ENCODE results near the gene NPM3. TPM values are rescaled to one million over a fixed set of nuclear protein-coding genes. Genes with fewer than 3 reads are reported as not detected.

Gene NPM3
- total RNA-seq, 1 donor from 2014 or later, result 8.4 TPM

GRCh38 chr10:101766753-101767599 lies 16.3 kb downstream of the NPM3 start:
- no peak for DNase-seq
- intact Hi-C loops (cut with micrococcal nuclease), result no loop called here
- ATAC-seq, result no peak

- DNase-seq (no peak), ATAC-seq (no peak)
- intact Hi-C loops (cut with micrococcal nuclease), result no loop called here
Measured at GRCh38 chr10:101766306-101766705, 16.9 kb downstream of the NPM3 start.

GRCh38 chr10:101763141-101763846 lies 20.0 kb downstream of the NPM3 start:
- no peak for ATAC-seq

GRCh38 chr10:101762736-101763135 lies 20.5 kb downstream of the NPM3 start:
- intact Hi-C loops (cut with micrococcal nuclease), result no loop called here
- ATAC-seq, result no peak
- no peak for DNase-seq

More at GRCh38 chr10:101763141-101763846, 20.0 kb downstream of the NPM3 start:
- intact Hi-C loops (cut with micrococcal nuclease), result no loop called here
- no peak for DNase-seq

- ATAC-seq (no peak), DNase-seq (no peak)
- intact Hi-C loops (cut with micrococcal nuclease), result no loop called here
Measured at GRCh38 chr10:101761226-101761625, 22.0 kb downstream of the NPM3 start.

GRCh38 chr10:101760510-101760909 lies 22.7 kb downstream of the NPM3 start:
- intact Hi-C loops (cut with micrococcal nuclease), result no loop called here
- DNase-seq, result no peak
- ATAC-seq, result no peak

GRCh38 chr10:101759309-101760247 lies 23.7 kb downstream of the NPM3 start:
- intact Hi-C loops (cut with micrococcal nuclease), result no loop called here
- no peak for ATAC-seq
- DNase-seq, result no peak

- intact Hi-C loops (cut with micrococcal nuclease), result no loop called here
- DNase-seq, result no peak
- no peak for ATAC-seq
Measured at GRCh38 chr10:101758858-101759257, 24.4 kb downstream of the NPM3 start.

GRCh38 chr10:101752241-101752640 lies 31.0 kb downstream of the NPM3 start:
- no peak for ATAC-seq
- intact Hi-C loops (cut with micrococcal nuclease), result no loop called here
- DNase-seq, result no peak

GRCh38 chr10:101749047-101750016 lies 33.9 kb downstream of the NPM3 start:
- DNase-seq (no peak), ATAC-seq (no peak)
- intact Hi-C loops (cut with micrococcal nuclease), result no loop called here

- ATAC-seq, result no peak
- intact Hi-C loops (cut with micrococcal nuclease), result no loop called here
Measured at GRCh38 chr10:101748496-101748895, 34.8 kb downstream of the NPM3 start.

GRCh38 chr10:101745074-101745696 lies 38.1 kb downstream of the NPM3 start:
- ATAC-seq, result no peak
- intact Hi-C loops (cut with micrococcal nuclease), result no loop called here
- DNase-seq, result no peak

More at GRCh38 chr10:101748496-101748895, 34.8 kb downstream of the NPM3 start:
- DNase-seq, result no peak

GRCh38 chr10:101744267-101744666 lies 39.0 kb downstream of the NPM3 start:
- no peak for DNase-seq
- ATAC-seq, result no peak
- intact Hi-C loops (cut with micrococcal nuclease), result no loop called here

- DNase-seq (no peak), ATAC-seq (no peak)
- intact Hi-C loops (cut with micrococcal nuclease), result no loop called here
Measured at GRCh38 chr10:101741938-101742337, 41.3 kb downstream of the NPM3 start.

- intact Hi-C loops (cut with micrococcal nuclease), result no loop called here
- no peak for DNase-seq
Measured at GRCh38 chr10:101736666-101737065, 46.6 kb downstream of the NPM3 start.

GRCh38 chr10:101732096-101732495 lies 51.1 kb downstream of the NPM3 start:
- intact Hi-C loops (cut with micrococcal nuclease), result no loop called here
- no peak for DNase-seq
- ATAC-seq, result no peak

More at GRCh38 chr10:101736666-101737065, 46.6 kb downstream of the NPM3 start:
- ATAC-seq, result no peak
